Fibroblast of the aortic adventitia (primary cell): ENCODE data around the gene SPATA31A3. TPM values are rescaled to one million over a fixed set of nuclear protein-coding genes. Genes with fewer than 3 reads are reported as not detected.
"Not testable (repeated sequence)": the region's sequence is repeated elsewhere in the genome, so short reads cannot be mapped to it uniquely, and the experiment has no call there.

ENCODE experiments used
- DNase-seq: peaks from one replicate; pipeline ENCODE4 v3.0.0-alpha.2; 2010; ENCODE audit warnings: low read depth
- H3K4me3 ChIP-seq: 2 replicates; pipeline ENCODE4 v1.5.1; 2011; ENCODE audit warnings: low read depth, mild to moderate bottlenecking, control low read depth, low read length, moderate library complexity
- small RNA-seq: library from RNA; depleted of rRNA; stranded (forward); fragments of <200 nt; gene quantifications from one replicate; pipeline ENCODE3, GENCODE V24; 2012
- total RNA-seq: library from RNA; depleted of rRNA; stranded (reverse); fragments of >200 nt; gene quantifications from 2 replicates; pipeline ENCODE4 v1.2.3, GENCODE V29; 2012; ENCODE audit warnings: low replicate concordance

SPATA31A3 gene
- not detected in 2 replicates for total RNA-seq

GRCh38 chr9:66992450-66992849, at the start of gene SPATA31A3:
TSS of gene SPATA31A3 (minus strand) at chr9:66992550. CDS start at chr9:66992521, 29 bp downstream.
- not testable (repeated sequence) for DNase-seq, H3K4me3 ChIP-seq

GRCh38 chr9:66952576-66952975, 39.8 kb downstream of the SPATA31A3 start:
- H3K4me3 ChIP-seq, result not testable (repeated sequence)
- peak; percentile 20 for DNase-seq

- peak; percentile 55 for DNase-seq
- not testable (repeated sequence) for H3K4me3 ChIP-seq
Observed at GRCh38 chr9:66942400-66943155, 49.8 kb downstream of the SPATA31A3 start.

- H3K4me3 ChIP-seq, DNase-seq: not testable (repeated sequence)
Observed at GRCh38 chr9:66939878-66940830, 52.2 kb downstream of the SPATA31A3 start.

- DNase-seq, H3K4me3 ChIP-seq: not testable (repeated sequence)
Observed at GRCh38 chr9:66938322-66938721, 54.0 kb downstream of the SPATA31A3 start.

- not testable (repeated sequence) for H3K4me3 ChIP-seq, DNase-seq
Observed at GRCh38 chr9:66937662-66938061, 54.7 kb downstream of the SPATA31A3 start.

Small RNA genes within 50 kb of the gene (small RNA-seq; reads per million reads assigned to genes)
- not detected for gene AL353770.1
- gene AL353770.2, result not detected

Other genes with a start within 250 kb of the SPATA31A3 start
- 2.2 and 6.4 TPM in 2 replicates for gene ZNF658, start 91.8 kb downstream of the SPATA31A3 start, total RNA-seq